SJSA1 (cell line): ENCODE results near the gene PDHA1. TPM values are rescaled to one million over a fixed set of nuclear protein-coding genes. Genes with fewer than 3 reads are reported as not detected.

ENCODE experiments used
- DNase-seq, 2 experiments: peaks; one replicate each; pipeline ENCODE4 v3.0.0-alpha.2; 2015 to 2020; ENCODE audit warnings: low spot score in 2 of 2, low read depth in 1 of 2
- H3K27ac ChIP-seq: fragments of 250-450 bp; sonication (Bioruptor Pico); 2 replicates; pipeline ENCODE4 v1.5.1; 2020; ENCODE audit warnings: mild to moderate bottlenecking, moderate library complexity
- H3K27me3 ChIP-seq: fragments of 250-450 bp; sonication (Bioruptor Pico); replicated peaks from 2 replicates; pipeline ENCODE4 v1.5.1; 2020; ENCODE audit warnings: mild to moderate bottlenecking, moderate library complexity
- H3K36me3 ChIP-seq: fragments of 250-450 bp; sonication (Bioruptor Pico); 2 replicates; pipeline ENCODE4 v1.5.1; 2020; ENCODE audit warnings: mild to moderate bottlenecking
- H3K4me1 ChIP-seq: fragments of 250-450 bp; sonication (Bioruptor Pico); replicated peaks from 2 replicates; pipeline ENCODE4 v1.6.1; 2021; ENCODE audit warnings: mild to moderate bottlenecking
- H3K4me3 ChIP-seq: fragments of 250-450 bp; sonication (Bioruptor Pico); 2 replicates; pipeline ENCODE4 v1.5.1; 2020; ENCODE audit warnings: mild to moderate bottlenecking
- H3K9me3 ChIP-seq: fragments of 250-450 bp; sonication (Bioruptor Pico); replicated peaks from 2 replicates; pipeline ENCODE4 v1.5.1; 2020; ENCODE audit warnings: mild to moderate bottlenecking
- total RNA-seq: library from RNA; depleted of rRNA; stranded (reverse); fragments of >200 nt; shearing (Covaris generic); gene quantifications from 2 replicates; pipeline ENCODE4 v1.2.3, GENCODE V29; 2014; rRNA removed

PDHA1 gene
- total RNA-seq, 1 experiment from 2014 or later = 107 TPM

DNA sequence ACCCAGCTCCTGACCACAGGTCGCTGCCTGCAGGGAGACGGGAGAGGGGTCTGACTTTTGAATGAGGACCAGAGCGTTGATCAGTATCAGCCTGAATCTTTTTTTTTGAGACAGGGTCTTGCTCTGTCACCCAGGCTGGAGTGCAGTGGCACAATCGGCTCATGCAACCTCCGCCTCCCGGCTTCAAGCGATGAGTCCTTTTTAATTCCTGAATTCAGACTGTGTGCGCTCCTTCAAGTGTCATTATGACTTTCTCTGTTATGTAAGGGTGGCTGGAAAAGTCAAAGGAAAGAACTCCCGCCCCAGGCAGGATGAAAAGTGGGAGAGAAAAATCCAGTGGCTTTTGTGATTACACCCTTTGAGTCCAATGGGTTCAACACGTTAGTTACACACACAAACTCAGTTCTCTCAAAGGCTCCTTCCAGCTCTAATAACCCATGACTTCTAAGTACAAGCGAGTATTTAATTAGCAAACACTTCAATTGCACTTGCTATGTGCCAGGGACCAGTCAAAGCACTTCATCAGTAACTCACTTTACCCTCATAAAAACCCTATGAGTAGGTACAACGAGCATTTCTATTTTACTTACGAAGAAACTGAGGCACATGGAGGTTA, 44.4 kb downstream of the PDHA1 start:
- H3K4me3 ChIP-seq = no peak overlapping the region
- no peaks in the 10 kb centered on the region for H3K36me3 ChIP-seq
- H3K27me3 ChIP-seq = 0 out of 2 replicates have a peak, but pooled peaks cover 4% of the 10 kb centered on the region
- H3K4me1 ChIP-seq = no peaks in the 10 kb centered on the region
- no peak for DNase-seq
- no peak overlapping the region for H3K27ac ChIP-seq
- no peaks in the 10 kb centered on the region for H3K9me3 ChIP-seq

DNA sequence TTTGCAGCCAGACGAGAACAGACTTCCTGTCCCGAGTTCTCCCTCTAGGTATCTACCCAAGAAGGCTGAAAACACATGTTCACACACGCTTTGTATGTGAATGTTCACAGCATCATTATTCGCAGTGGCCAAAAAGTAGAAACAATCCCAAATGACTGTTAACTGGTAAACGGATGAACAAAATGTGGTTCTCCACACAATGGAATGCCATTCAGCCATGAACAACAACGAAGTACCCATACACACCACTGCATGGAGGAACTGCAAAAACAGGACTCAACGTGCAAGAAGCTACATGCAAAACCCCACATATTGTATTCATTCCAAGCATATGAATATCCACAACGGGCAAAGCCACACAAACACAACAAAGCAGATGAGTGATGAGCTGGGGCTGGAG, 45.0 kb downstream of the PDHA1 start:
- no peak overlapping the region for H3K27ac ChIP-seq
- no peaks in the 10 kb centered on the region for H3K4me1 ChIP-seq
- H3K36me3 ChIP-seq = no peaks in the 10 kb centered on the region
- no peaks in the 10 kb centered on the region for H3K27me3 ChIP-seq
- no peak for DNase-seq
- no peaks in the 10 kb centered on the region for H3K9me3 ChIP-seq
- H3K4me3 ChIP-seq = no peak overlapping the region

DNA sequence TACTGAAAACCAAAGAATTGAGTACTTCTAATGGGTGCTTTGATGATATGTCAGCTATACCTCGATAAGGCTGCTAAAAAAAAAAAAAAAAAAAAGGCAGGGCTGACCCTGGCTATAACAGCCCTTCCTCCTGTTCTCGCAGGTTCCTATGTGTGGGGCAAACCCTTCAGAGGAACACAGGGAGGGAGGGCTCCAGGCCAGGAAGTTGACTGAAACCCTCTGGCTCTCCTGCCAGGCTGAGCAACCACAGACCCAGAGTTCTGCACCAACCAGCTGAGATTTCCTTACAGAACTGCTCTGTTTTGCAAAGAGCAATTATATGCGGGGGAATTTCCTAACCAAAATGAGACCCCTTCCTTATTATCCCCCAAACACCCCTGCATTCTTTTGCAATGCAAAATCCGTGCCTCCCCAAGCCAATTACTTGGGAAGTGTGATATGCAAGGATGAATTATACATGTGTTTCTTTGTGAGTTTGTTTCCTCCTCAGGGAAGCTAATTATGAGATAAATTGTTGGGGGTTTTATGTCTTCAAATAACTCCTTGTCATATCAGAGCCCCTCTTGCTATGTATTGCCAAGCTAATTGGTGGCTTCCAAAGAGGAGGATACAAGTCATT, 45.6 kb downstream of the PDHA1 start:
- Histone ChIP-seq H3K9me3 (no peaks in the 10 kb centered on the region), H3K4me3 (no peak overlapping the region), H3K36me3 (no peaks in the 10 kb centered on the region), H3K27me3 (no peaks in the 10 kb centered on the region), H3K27ac (no peak overlapping the region), H3K4me1 (no peaks in the 10 kb centered on the region)
- DNase-seq = no peak

DNA sequence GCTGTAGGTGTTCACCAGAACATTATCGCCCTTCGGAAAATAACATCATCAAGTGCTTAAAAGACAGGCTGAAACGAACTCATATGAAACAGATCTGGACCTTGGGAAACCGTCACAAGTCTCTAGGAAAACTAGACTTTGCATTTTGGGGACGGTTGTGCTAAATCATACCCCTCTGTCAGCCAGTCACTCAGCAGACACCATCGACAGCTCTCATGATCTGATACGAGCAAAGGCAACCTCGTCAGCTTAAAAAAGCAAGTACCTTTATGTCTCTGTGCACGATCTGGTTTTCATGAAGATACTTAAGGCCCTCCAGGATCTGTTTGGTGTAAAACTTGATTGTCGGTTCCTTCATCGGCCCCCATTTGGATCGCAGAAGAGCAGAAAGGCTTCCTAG, 48.4 kb downstream of the PDHA1 start:
- Histone ChIP-seq H3K9me3 (no peaks in the 10 kb centered on the region), H3K36me3 (no peaks in the 10 kb centered on the region), H3K4me1 (no peaks in the 10 kb centered on the region), H3K27me3 (no peaks in the 10 kb centered on the region), H3K4me3 (no peak overlapping the region), H3K27ac (no peak overlapping the region)
- DNase-seq = no peak

- no peak overlapping the region for H3K4me3 ChIP-seq
- DNase-seq = no peak
These were observed 49.0 kb downstream of the PDHA1 start for GRCh38 chrX:19392703-19393102.

GRCh38 chrX:19403696-19404095, 60.0 kb downstream of the PDHA1 start:
- Histone ChIP-seq H3K4me1 (no peaks in the 10 kb centered on the region), H3K27me3 (no peaks in the 10 kb centered on the region), H3K36me3 (no peaks in the 10 kb centered on the region), H3K27ac (no peak overlapping the region), H3K9me3 (no peaks in the 10 kb centered on the region), H3K4me3 (no peak overlapping the region)
- no peak for DNase-seq

More at GRCh38 chrX:19392703-19393102, 49.0 kb downstream of the PDHA1 start:
- Histone ChIP-seq H3K9me3 (no peaks in the 10 kb centered on the region), H3K36me3 (no peaks in the 10 kb centered on the region), H3K4me1 (no peaks in the 10 kb centered on the region), H3K27ac (no peak overlapping the region), H3K27me3 (no peaks in the 10 kb centered on the region)

DNA sequence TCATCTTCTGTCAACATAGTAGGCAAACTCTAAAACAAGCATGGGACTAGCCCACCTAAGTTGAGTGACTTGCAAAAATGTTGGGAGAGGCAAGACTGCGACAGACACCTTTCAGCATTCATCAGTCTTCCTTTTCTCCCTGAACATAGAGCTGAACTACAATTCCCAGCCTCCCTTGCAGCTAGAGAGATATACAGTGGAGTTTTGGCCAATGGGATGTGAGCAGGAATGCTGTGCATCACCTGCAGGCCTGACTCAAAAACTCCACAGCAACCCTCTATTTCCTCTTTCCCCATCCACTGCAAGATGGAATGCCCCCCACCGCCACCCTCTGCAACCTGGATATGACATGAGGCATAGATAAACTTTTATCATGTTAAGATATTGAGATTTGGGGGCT, 66.5 kb downstream of the PDHA1 start:
- Histone ChIP-seq H3K27ac (no peak overlapping the region), H3K4me3 (no peak overlapping the region), H3K4me1 (no peaks in the 10 kb centered on the region), H3K36me3 (no peaks in the 10 kb centered on the region), H3K27me3 (no peaks in the 10 kb centered on the region), H3K9me3 (no peaks in the 10 kb centered on the region)
- DNase-seq = no peak

Other genes starting within 250 kb of the PDHA1 start
- 0.11 TPM in 1 of 2 replicates, not detected in the other for gene ADGRG2, start 221.5 kb upstream of the PDHA1 start, total RNA-seq
- gene MAP3K15, start 171.6 kb downstream of the PDHA1 start, total RNA-seq = not detected in 2 replicates